Uterus (tissue), 2 donors: Measurements from ENCODE around the gene FILIP1L.

ENCODE experiments used
- CTCF ChIP-seq, 4 experiments: fragments of 200-600 bp in 2 of 4; fragments of 450-650 bp in 2 of 4; sonication (generic) in 2 of 4; IDR thresholded peaks; one replicate each; pipeline ENCODE4 v1.5.1; 2016 to 2019; ENCODE audit warnings: antibody characterized with exemption in 4 of 4, mild to moderate bottlenecking in 2 of 4, moderate library complexity in 1 of 4
- POLR2A ChIP-seq, 2 donors: fragments of 450-650 bp; IDR thresholded peaks; one replicate each; pipeline ENCODE4 v1.6.1; 2016; ENCODE audit warnings: antibody characterized with exemption in 2 of 2, mild to moderate bottlenecking in 1 of 2, moderate library complexity in 1 of 2

- TF ChIP-seq CTCF (IDR thresholded peaks at IDR 0.05) = no peak
- TF ChIP-seq POLR2A (IDR thresholded peaks at IDR 0.05) = no peak
These were observed 117.0 kb downstream of the FILIP1L start for GRCh38 chr3:99997293-99997692.
